Smooth muscle cell (in vitro differentiated cells): ENCODE data around the gene TECTB. TPM values are rescaled to one million over a fixed set of nuclear protein-coding genes. Genes with fewer than 3 reads are reported as not detected.

Experiments used
- DNase-seq: peaks from one replicate; lab custom pipeline; 2025; ENCODE audit not compliant: unreplicated experiment; lab: John Stamatoyannopoulos, UW
- H2AFZ ChIP-seq: fragments of 200-600 bp; sonication (generic); 2 replicates; pipeline ENCODE4 v1.6.0; 2016; ENCODE audit warnings: antibody characterized with exemption, low read depth, mild to moderate bottlenecking
- H3F3A ChIP-seq: fragments of 200-600 bp; sonication (generic); 2 replicates; pipeline ENCODE4 v1.6.0; 2017; ENCODE audit warnings: antibody characterized with exemption, low read depth
- H3K27ac ChIP-seq: fragments of 200-600 bp; sonication (generic); 2 replicates; pipeline ENCODE4 v1.5.1; 2016; ENCODE audit warnings: low read depth, mild to moderate bottlenecking
- H3K27me3 ChIP-seq: fragments of 200-600 bp; sonication (generic); 2 replicates; pipeline ENCODE4 v1.6.1; 2016; ENCODE audit warnings: low read depth, mild to moderate bottlenecking
- H3K36me3 ChIP-seq: fragments of 200-600 bp; sonication (generic); 2 replicates; pipeline ENCODE4 v1.5.1; 2016; ENCODE audit warnings: low read depth
- H3K4me1 ChIP-seq: fragments of 200-600 bp; sonication (generic); 2 replicates; pipeline ENCODE4 v1.5.1; 2016; ENCODE audit warnings: low read depth
- H3K4me2 ChIP-seq: fragments of 200-600 bp; sonication (generic); 2 replicates; pipeline ENCODE4 v1.6.0; 2016; ENCODE audit warnings: mild to moderate bottlenecking
- H3K4me3 ChIP-seq: fragments of 200-600 bp; sonication (generic); 2 replicates; pipeline ENCODE4 v1.5.1; 2016; ENCODE audit warnings: mild to moderate bottlenecking
- H3K79me2 ChIP-seq: fragments of 200-600 bp; sonication (generic); 2 replicates; pipeline ENCODE4 v1.6.0; 2016; ENCODE audit warnings: low read depth, mild to moderate bottlenecking
- H3K9ac ChIP-seq: fragments of 200-600 bp; sonication (generic); 2 replicates; pipeline ENCODE4 v1.6.0; 2016; ENCODE audit warnings: low read depth
- H3K9me3 ChIP-seq: fragments of 200-600 bp; sonication (generic); replicated peaks from 2 replicates; pipeline ENCODE4 v1.5.1; 2016; ENCODE audit warnings: low read depth
- H4K20me1 ChIP-seq: fragments of 200-600 bp; sonication (generic); 2 replicates; pipeline ENCODE4 v1.6.0; 2016; ENCODE audit warnings: low read depth
- CTCF ChIP-seq: fragments of 200-600 bp; sonication (generic); IDR thresholded peaks from 2 replicates; pipeline ENCODE4 v1.5.1; 2017; ENCODE audit warnings: borderline replicate concordance, mild to moderate bottlenecking, antibody characterized with exemption; ENCODE audit not compliant: insufficient read depth, poor library complexity, severe bottlenecking
- WGBS: methylation state at CpG from one replicate; pipeline ENCODE4 v1.1.7; 2016; ENCODE audit warnings: low lambda C conversion rate; 5-methylcytosine and 5-hydroxymethylcytosine counted together
- polyA plus RNA-seq: library from polyadenylated mRNA; unstranded; fragments of >200 nt; fragmentation: Nextera tagmentation; extraction: Ambion mirVana; gene quantifications from 2 replicates; pipeline ENCODE4 v1.2.1, GENCODE V29; 2016
- total RNA-seq: library from RNA; depleted of rRNA; stranded (reverse); fragments of >200 nt; gene quantifications from 2 replicates; pipeline ENCODE4 v1.2.3, GENCODE V29; 2014

The TECTB gene
- total and polyA plus RNA-seq, 2 experiments from 2014 or later: not detected

GRCh38 chr10:112307358-112308124, 24.3 kb downstream of the TECTB start:
- H3K4me2 ChIP-seq: no peak overlapping the region
- no peak overlapping the region for H3K9ac ChIP-seq
- H3K27ac ChIP-seq: no peak overlapping the region
- no peaks in the 10 kb centered on the region for H4K20me1 ChIP-seq
- no peaks in the 10 kb centered on the region for H3K36me3 ChIP-seq
- no peak overlapping the region for H3K4me3 ChIP-seq
- H3K79me2 ChIP-seq: no peaks in the 10 kb centered on the region
- 32% methylated on average over 7 of the region's 7 CpGs for WGBS
- H2AFZ ChIP-seq: no peak overlapping the region
- TF ChIP-seq CTCF: peak; percentile 66
- no peak for DNase-seq
- H3F3A ChIP-seq: no peaks in the 10 kb centered on the region
- peaks cover 2% of the 10 kb centered on the region for H3K27me3 ChIP-seq
- no peaks in the 10 kb centered on the region for H3K9me3 ChIP-seq
- H3K4me1 ChIP-seq: no peaks in the 10 kb centered on the region

- WGBS: 17% methylated on average over 3 of the region's 3 CpGs
- Histone ChIP-seq H3K36me3 (no peaks in the 10 kb centered on the region), H3K79me2 (no peaks in the 10 kb centered on the region), H2AFZ (no peak overlapping the region), H3K4me2 (no peak overlapping the region), H3K27me3 (peaks cover 2% of the 10 kb centered on the region), H3K27ac (no peak overlapping the region), H3F3A (no peaks in the 10 kb centered on the region), H4K20me1 (no peaks in the 10 kb centered on the region), H3K4me3 (no peak overlapping the region), H3K4me1 (no peaks in the 10 kb centered on the region), H3K9me3 (no peaks in the 10 kb centered on the region), H3K9ac (no peak overlapping the region)
- no peak for DNase-seq
- no peak for TF ChIP-seq CTCF
Measured at GRCh38 chr10:112308125-112308502, 24.9 kb downstream of the TECTB start.

GRCh38 chr10:112311481-112311880, 28.3 kb downstream of the TECTB start:
- H3K4me3 ChIP-seq: no peak overlapping the region
- H3K27ac ChIP-seq: no peak overlapping the region
- no peak overlapping the region for H3K9ac ChIP-seq
- no peak for TF ChIP-seq CTCF
- no peaks in the 10 kb centered on the region for H3K79me2 ChIP-seq
- no peaks in the 10 kb centered on the region for H3K36me3 ChIP-seq
- no peaks in the 10 kb centered on the region for H3F3A ChIP-seq
- 83% methylated on average over 3 of the region's 3 CpGs for WGBS
- no peaks in the 10 kb centered on the region for H3K4me1 ChIP-seq
- no peak overlapping the region for H2AFZ ChIP-seq
- H3K9me3 ChIP-seq: no peaks in the 10 kb centered on the region
- peaks cover 8% of the 10 kb centered on the region for H3K27me3 ChIP-seq
- H4K20me1 ChIP-seq: no peaks in the 10 kb centered on the region
- no peak overlapping the region for H3K4me2 ChIP-seq
- no peak for DNase-seq

GRCh38 chr10:112313234-112313633, 30.0 kb downstream of the TECTB start:
- H3K27me3 ChIP-seq: peaks cover 8% of the 10 kb centered on the region
- no peak for DNase-seq
- H3K4me3 ChIP-seq: no peak overlapping the region
- no peaks in the 10 kb centered on the region for H3K4me1 ChIP-seq
- 82% methylated on average over 3 of the region's 3 CpGs for WGBS
- no peaks in the 10 kb centered on the region for H3F3A ChIP-seq
- no peaks in the 10 kb centered on the region for H3K36me3 ChIP-seq
- H3K27ac ChIP-seq: no peak overlapping the region
- no peaks in the 10 kb centered on the region for H3K79me2 ChIP-seq
- no peak overlapping the region for H3K4me2 ChIP-seq
- no peak for TF ChIP-seq CTCF
- no peak overlapping the region for H2AFZ ChIP-seq
- H4K20me1 ChIP-seq: no peaks in the 10 kb centered on the region
- no peak overlapping the region for H3K9ac ChIP-seq
- H3K9me3 ChIP-seq: no peaks in the 10 kb centered on the region
